DMS153 treated with DMSO at 0.1 percent for 48 hours (cell line): ENCODE data around the gene UNC13A.

Experiments used
- DNase-seq: peaks from one replicate; lab custom pipeline; 2025; ENCODE audit not compliant: unreplicated experiment; lab: John Stamatoyannopoulos, UW

Gene UNC13A

GRCh38 chr19:17669419-17669818 is 18.7 kb downstream of the UNC13A start:
- DNase-seq = no peak

DNA sequence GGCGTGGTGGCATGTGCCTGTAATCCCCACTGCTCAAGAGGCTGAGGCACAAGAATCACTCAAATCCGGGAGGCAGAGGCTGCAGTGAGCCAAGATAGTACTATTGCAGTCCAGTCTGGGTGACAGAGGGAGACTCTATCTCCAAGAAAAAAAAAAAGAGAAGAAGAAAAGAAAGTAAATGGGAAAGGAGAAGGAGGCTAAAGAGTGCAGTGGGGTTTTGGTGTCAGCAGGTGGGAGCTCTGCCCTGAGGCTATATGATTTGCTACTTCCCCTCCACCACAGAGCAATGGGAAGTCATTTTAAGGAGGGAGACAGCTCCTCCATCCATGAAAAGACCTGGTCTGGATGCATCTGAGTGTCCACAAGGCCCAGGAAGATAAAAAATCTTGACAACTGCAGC is 23.1 kb downstream of the UNC13A start:
- no peak for DNase-seq

DNA sequence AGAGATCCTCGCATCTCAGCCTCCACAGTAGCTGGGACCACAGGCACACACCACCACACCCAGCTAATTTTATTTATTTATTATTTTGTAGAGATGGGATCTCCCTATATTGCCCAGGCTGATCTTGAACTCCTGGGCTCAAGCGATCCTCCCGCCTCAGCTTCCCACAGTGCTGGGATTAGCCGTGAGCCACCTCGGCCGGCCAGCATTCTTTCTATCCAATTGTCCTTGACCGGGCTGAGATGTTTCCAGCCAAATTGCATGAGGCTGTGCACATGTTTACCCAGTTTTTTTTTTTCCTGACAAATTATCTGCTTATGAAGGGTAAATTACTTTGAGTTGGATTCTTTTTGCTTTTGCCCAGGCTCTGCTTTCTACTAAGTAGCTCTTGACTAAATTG is 28.2 kb downstream of the UNC13A start:
- no peak for DNase-seq

DNA sequence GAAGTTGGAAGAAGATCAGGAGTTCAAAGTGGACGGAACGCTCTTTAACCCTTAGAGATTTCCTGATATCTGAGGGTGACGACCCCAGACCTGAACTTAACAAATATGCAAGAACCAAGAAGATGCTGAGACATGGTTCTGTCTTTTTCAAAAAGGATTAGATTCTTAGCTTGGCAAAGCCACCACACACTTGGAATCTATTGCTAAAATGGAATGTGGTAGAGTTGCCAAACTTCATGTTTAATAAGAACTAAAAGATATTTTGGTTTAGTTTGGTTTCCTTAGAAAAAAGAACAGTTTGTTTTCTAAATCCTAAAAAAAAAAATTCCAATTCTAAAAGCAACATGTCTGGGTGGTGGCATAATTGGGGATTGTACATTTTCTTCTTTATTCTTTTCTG is 29.5 kb downstream of the UNC13A start:
- DNase-seq = no peak

- DNase-seq = no peak
These were observed 29.9 kb downstream of the UNC13A start for GRCh38 chr19:17658240-17658639.

DNA sequence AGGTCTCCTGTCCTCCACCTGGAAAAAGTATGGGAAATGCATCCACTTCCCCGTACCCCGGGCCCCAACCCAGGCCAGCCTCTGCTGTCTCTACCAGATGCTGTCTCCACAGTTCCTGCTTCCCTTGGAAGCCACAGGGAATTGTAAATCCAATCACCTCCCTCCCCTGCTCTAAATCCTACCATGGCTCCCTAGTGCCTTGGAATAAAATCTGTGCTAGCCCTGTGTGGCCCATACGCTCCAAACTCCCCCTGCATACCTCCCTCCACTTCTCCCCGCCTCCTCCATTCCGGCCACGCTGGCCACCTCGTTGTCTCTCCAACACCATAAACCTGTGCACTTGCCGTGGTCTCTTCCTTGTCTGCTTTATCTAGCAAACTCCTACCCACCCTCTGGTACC is 31.2 kb downstream of the UNC13A start:
- DNase-seq = no peak

GRCh38 chr19:17655751-17656472 is 32.2 kb downstream of the UNC13A start:
- DNase-seq = no peak

DNA sequence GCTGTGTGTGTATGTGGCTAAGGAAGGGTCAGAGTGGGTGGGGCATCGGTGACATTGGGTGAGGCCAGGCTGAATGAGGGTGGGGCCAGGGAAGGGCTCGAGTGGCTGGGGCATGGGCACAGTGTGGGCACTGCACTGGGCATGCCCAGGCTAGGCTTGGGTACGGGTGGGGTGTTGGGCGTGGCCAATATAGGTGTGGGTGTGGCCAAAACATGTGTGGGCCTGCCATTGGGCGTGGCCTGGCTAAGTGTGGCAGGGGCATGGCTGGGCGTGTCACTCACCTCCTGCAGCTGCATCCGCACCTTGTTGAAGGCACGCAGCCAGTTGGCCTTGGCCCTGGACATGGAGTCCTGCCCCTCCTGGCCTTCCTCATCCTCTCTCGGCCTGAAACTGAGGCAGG is 33.2 kb downstream of the UNC13A start:
- no peak for DNase-seq

DNA sequence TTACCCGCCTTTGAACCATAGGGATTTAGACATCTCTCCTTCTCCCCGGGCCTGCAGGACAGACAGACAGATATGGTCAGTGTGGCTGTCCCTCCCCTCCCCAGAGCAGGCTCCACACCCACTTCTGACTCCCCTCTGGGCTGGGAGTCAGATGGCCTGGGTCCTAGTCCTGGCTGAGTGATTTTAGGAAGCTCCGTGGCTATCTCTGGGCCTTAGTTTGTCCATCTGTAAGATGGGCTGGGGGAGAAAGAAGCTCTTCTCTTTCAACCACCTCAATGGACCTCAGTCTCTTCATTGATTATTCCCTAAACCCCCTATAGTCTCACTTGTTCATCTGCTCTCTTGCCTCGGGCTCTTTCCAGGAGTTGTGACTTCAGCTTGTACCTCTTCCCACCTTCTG is 35.5 kb downstream of the UNC13A start:
- DNase-seq = no peak

GRCh38 chr19:17648786-17649185 is 39.4 kb downstream of the UNC13A start:
- no peak for DNase-seq

GRCh38 chr19:17648097-17648660 is 40.0 kb downstream of the UNC13A start:
- no peak for DNase-seq

- no peak for DNase-seq
These were observed 40.8 kb downstream of the UNC13A start for GRCh38 chr19:17647071-17648020.

GRCh38 chr19:17646441-17646840 is 41.7 kb downstream of the UNC13A start:
- no peak for DNase-seq

GRCh38 chr19:17645339-17645963 is 42.7 kb downstream of the UNC13A start:
- no peak for DNase-seq

DNA sequence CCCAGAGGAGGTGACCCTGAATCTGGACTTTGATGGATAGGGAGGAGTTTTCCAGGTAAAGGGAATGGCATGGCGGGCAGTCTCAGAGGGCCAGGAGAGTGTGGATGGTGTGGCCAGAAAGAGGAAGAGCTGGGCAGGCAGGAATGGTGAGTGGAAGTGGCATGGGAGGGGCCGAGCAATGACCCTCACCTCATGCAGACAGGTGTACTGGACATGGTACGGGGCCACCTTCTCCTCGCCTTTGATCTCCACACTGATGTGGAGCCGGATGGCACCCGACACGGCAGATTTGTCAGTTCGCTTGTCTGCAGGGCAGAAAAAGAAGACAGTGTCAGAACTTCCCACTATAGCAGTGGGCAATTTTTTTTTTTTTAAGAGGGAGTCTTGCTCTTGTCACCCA is 45.5 kb downstream of the UNC13A start:
- no peak for DNase-seq

- no peak for DNase-seq
These were observed 46.3 kb downstream of the UNC13A start for GRCh38 chr19:17641846-17642245.

DNA sequence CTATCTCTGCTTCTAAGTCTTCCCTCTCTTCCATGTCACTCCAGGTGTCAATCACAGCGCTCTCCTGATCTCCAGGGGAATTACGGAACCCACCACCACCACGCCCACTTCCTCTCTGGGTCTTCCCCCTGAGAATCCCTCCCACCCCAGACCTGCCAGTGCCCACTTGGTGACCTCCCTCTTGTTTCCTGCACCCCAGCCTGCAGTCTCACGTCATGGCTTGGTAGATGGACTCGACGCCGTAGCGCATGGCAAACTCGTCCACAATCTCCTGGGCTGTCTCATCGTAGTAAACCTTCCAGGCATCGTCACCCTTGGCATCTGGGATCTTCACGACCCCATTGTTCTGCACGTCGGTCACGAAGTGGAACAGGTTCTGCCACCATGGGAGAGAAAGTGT is 47.0 kb downstream of the UNC13A start:
- no peak for DNase-seq

DNA sequence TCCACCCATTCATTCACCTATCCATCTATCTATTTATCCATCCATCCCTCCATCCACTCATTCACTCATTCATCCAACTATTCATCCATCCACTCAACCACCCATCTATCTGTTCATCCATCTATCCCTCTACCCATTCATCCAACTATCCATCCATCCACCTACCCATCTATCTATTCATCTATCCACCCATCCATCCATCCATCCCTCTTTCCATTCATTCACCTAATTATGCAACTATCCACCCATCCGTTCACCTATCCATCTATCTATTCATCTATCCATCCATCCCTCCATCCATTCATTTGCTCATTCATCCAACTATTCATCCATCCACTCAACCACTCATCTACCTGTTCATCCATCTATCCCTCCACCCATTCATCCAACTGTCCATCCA is 54.5 kb downstream of the UNC13A start:
- no peak for DNase-seq

DNA sequence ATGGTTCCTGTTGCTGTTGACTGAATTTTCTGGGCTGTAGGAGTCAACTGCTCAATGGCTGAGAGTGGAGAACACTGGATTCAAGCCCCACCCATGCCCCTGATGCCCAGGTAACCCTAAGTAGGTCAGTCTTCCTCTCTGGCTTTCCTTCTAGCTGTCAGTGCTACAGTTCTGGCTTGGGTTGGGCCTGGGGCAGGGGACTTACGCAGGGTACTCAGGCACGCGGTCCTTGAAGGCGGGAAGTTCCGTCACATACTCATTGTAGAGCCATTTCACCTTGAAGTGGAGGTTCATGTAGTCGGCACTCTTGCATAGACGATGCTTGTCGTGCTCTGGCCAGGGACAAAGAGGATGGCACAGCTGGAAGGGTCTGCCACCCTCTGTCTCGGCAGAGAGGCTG is 55.6 kb downstream of the UNC13A start:
- DNase-seq = no peak

GRCh38 chr19:17629760-17630159 is 58.4 kb downstream of the UNC13A start:
- DNase-seq = no peak

DNA sequence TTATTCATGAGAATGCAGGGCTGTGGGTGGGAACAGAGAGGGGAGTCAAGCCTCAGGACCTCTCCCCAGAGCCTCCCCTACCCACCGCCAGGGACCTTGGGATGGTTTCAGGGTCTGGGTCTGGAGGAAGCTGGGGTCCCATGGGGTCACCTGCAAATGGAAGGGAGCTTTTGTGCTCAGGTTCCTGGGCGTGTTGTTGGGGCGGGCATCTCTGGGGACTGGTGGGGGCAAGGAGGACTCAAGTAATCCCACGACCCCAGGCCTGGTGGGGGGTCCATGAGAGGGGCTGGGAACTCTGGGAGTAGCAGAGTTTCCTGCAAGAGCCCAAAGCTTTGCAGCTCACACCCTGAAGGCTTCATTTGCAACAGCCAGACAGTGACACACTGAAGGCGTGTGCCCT is 60.2 kb downstream of the UNC13A start:
- no peak for DNase-seq

DNA sequence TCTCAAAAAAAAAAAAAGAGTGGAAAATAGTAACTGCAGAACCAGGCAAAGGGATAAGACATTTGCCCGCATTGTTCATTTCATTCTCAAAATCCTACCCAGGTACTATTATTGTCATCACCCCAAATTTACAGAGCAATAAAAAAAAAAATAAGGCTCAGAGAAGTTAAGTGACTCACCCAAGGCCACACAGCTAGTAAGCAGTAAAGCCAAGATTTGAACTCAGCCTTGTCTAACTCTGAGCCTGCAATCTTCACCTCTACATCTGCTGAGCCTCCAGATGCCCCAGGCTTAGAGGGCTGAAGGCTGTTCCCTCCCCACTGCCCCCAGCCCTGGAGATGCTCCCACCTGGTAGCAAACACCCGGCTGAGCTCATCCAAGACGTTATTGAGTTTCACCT is 61.0 kb downstream of the UNC13A start:
- DNase-seq = no peak
